ENCODE measurements around the gene AGRN.

The AGRN gene

DNA sequence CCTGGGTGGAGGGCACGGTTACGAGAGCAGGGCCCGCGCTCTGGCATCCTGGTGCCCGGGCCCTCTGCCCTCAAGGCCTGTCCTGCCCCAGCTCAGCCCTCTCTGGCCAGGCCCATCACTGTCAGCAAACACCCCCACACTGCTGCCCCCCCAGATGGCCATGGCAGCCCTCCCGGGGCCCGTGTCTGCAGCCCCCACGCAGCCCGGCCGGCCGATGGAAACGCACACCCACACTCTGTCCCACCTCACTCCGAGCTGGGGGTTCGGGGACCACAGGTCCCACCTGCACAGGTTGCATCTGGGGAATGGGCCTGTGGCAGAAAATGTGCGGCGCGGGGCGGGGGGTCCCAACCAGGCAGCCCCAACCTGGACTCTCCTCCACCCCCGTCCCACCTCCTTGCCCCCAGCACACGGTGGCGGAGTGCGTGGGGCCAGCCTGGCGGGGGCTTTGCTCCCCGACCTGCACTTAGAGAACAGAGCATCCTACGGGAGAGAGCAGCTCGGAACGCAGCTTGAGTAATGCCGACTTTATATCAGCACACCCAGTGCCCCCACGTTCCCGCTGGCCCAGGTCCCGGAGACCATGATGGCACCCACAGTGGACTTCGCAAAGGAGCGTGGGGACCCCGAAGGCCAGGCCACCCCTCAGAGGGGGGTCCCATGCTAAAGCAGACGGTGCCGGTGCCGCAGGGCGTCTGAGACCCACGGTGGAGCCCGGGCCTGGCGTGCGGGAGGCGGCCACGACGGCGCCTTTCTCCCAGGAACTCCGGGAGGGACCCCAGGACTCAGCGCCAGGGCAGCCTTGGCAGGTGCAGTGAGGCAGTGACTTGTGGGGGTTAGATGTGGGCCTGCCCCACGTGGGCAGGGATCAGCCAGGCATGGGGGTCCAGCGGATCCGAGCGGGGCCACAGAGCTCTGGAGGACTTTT is 61.7 kb downstream of the AGRN start:
- no peak for DNase-seq (ENCODE audit: low read depth)

DNA sequence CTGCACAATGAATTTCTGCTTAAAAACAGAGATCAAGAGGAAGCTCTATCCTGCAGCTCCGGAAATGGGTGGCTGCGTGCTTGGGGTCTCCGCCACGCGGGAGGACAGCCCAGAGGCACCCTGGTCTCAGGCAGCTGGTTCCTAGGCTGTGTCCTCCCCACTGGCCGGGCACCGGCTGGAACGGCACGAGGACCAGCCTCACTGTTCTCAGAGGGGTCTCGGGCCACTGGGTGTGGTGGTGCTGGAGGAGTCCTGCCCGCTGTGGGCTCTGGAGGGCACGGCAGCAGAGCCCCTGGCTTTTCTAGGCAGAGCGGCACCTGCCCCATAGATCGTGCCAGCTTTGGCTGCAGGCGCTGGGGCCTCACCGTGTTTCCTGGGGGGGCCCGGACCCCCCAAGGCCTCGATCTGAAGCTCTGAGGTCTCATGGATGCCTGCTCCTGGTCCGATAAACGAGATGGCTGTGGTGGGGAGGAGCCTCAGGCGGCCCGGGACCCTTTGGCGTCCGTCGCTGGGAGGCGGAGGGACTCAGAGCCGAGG is 62.4 kb downstream of the AGRN start:
- no peak for DNase-seq (ENCODE audit: low read depth)

DNA sequence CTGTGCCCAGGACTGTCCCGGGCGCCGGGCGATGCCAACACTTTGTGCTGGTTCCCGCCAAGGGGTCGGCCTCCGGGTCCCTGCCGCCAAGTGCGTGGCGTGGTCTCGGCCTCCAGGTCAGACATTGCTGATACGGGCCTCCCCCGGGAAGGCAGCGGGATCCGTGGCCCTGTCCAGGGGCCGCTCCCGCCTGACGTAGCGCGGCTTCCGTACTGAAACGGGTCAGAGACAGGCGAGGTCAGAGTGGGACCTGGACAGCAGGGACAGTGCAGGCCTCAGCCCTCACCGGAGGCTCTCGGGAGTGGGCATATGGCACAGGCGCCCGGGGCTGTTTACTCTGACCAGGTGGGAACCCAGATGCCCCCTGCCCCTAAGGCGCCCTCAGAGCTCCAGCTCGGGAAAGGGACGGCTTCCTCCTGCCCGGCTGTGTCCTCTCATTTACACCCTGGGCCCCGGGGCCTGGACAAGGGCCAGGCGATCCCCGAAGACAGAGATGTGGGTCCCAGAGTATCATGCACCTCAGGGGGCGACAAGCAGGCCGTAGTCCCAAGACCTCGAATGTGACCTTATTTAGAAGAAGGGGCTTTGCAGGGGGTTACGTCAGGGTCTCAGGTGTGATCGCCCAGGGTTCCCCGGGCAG is 63.0 kb downstream of the AGRN start:
- no peak for DNase-seq (ENCODE audit: low read depth)

DNA sequence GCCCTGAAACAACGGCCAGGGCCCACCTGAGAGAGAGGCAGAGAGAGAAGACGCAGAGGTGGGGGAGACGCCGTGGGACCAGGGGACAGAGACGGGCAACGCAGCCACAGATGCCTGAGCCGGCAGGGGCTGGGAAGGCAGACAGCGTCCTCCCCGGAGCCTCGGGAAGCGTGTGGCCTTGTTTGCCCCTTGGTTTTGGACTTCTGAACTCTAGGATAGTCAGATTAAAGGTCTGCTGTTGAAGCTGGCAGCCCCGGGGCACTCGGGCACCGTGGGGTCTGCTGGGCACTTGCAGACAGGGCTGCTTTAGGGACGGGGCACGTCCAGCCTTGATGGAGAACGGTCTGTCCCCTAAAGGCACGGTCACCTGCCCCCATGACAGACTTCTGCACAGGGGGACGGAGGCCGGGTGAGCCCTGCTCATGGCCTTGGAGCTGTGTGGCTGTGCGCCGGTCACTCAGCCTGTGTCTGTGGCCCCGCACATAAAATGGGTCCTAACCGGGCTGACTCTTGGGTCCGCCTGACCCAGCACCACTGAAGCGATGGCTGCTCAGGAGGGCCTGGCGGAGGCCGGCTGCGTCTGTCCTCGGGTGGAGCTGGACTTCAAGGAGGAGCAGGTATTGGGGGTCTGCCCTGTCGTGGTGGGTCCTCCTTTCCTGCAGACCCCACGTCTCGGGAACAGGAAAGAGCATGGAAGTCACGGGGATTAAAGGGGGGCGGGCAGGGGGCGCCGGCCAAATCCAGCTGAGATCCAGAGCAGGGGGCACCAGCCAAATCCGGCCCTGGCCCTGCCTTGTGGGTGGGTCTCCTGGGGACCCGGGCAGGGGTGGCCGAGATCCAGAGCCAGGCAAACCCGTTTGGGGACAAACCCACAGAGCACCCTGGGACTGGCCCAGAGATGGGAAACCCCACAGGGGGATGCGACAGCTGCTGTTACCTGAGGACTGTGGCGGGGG is 63.8 kb downstream of the AGRN start:
- no peak for DNase-seq (ENCODE audit: low read depth)

DNA sequence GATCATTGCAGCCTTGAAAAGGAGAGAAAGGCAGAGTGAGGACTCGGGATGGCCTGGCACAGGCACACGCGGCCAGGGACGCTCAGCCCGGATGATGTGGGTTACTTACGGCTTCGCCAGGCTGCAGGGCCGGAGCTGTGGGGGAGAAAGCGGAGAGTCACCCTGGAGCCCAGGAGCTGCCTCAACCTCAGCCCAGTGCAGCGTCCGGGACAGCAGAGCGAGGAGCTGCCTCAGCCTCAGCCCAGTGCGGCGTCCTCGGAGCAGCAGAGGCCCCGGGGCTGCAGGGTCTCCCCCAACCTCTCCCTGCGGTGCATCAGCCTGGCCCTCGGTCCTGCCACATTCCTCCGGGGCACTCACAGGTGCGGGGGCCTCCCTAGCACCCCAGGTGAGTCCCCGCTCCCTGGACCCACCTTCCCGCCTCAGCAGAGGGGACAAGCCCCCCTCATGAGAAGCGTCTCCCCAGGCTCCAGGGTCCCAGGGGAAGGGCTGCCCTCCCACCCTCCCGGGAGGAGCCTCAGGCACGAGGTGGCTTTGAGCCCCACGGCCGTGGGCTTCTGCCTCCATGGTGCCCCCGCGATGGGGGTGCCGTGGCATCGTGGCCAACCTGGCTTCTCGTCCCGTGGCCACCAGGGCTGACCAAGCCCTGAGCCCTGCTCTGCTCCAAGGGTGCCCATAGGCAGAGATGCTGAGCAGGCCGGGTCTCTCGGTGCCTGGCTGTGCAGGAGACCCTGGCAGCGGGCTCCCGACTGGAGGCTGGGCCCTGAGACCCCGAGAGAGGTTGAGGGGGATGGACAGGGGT is 64.7 kb downstream of the AGRN start:
- DNase-seq (ENCODE audit: low read depth) = no peak

DNA sequence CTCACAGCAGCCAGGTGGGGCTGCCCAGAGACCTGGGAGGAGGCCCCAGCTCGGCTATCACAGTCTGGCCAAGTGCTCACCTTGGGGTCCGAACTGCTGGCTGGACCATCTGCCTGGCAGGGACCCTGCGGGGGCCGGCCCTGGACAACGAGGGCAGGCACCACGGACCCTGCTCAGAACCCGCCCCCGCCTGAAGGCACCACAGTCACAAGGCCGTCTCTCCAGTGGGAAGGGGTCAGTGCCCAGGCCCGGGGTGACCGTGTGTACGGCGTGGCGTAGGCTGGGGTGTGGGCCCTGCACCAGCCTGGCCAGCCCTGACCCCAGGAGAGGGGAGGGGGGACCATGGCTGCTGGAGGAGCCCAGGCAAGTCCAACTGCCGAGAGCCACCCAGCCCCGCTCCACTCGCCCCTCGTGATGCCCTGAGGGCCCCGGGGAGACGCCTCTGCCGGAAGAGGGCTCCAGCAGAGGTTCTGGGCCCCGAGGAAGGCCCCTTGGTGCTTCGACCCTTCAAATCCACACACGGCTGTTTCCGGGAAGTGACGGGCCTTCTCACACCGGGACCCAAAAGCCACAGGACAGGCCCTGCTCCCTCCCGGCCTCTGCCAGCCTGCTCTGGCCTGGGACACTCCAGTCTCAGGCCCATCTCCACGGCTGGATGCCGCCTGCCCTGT is 65.4 kb downstream of the AGRN start:
- no peak for DNase-seq (ENCODE audit: low read depth)

DNA sequence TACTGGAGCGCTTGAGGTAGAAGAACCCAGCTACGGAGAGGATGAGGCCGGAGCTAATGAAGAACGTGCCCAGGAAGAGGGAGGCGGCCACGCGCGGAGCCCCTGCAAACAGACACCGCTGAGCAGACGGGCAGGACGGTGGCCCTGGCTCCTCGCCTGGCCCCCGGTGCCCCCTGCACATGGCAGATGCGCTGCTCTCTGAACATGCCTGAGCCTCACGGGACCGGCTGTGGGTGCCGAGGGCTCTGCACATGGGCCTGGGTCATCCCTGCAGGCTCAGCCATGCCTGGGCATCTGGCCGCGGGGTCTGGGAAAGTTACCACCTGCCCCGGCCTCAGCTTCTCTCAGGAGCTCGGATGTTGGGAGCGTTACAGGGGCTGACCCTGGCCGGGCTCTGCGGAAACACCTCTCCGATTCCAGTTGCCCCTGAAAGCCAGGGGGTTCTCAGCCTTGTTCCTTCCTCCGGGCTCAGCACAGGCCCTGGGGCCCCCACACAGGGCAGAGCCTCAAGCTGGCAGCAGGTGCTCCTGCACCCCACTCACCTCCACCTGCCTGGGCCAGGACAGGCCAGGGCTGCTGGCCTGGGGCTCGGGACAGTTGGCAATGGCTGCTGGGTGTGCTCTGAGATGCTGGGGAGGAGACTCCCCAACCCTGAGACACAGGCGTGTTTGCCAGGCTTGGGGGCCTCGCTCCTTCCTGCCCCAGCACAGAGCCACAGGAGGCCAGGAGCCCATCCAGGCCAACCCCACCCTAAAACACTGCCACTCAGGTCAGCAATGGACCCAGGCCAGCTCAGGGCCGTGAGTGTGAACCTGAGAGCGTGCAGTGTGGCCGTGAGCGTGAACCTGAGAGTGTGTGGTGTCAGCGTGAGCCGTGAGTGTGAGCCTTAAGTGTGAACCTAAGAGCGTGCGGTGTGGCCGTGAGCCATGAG is 66.3 kb downstream of the AGRN start:
- no peak for DNase-seq (ENCODE audit: low read depth)

DNA sequence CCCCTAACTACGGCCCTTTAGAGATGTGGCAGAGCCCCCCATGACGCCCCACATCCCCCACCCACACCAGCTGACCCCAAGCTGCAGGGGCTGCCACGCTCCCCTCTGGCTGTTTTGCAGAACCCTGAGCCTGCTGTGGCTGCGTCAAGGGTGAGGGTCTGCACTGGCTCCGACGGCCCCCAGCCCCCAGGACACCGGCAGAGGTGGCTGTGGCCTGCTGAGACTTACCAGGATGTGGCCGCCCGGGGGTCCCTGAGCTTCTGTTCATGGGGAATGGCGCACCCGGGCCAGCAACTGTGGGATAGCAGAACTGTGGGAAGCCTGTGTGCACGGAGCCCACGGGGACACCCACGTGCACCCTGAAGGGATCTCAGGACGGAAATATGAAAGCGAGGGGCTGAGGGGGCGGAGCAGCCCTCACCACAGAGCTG is 67.0 kb downstream of the AGRN start:
- DNase-seq (ENCODE audit: low read depth) = no peak

DNA sequence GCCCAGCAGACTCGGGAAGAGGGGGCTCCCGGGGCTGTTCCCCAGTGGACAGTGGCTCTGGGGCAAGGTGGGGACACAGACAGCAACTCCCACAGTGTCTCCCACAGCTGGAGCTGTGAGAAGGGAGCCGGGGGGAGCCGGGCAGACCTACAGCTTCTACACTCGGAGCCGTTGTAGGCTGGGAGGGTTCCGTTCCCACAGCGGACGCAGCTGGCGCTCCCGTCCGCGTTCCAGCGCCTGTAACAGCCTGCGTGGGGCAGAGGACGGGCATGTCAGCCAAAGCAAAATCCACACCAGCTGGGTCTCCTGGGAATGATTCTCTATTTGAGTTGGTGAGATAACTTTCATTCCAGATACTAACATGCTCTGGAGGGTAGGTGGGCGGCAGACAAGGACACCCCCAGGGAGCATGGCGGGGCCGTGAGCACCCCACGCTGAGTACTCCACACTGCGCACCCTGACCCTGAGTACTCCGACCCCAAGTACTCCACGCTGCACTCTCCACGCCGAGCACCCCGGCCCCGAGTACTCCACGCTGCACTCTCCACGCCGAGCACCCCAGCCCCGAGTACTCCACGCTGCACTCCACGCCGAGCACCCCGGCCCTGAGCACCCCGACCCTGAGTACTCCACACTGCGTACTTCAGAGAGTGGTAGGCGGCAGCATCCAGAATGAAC is 67.6 kb downstream of the AGRN start:
- DNase-seq (ENCODE audit: low read depth) = no peak

DNA sequence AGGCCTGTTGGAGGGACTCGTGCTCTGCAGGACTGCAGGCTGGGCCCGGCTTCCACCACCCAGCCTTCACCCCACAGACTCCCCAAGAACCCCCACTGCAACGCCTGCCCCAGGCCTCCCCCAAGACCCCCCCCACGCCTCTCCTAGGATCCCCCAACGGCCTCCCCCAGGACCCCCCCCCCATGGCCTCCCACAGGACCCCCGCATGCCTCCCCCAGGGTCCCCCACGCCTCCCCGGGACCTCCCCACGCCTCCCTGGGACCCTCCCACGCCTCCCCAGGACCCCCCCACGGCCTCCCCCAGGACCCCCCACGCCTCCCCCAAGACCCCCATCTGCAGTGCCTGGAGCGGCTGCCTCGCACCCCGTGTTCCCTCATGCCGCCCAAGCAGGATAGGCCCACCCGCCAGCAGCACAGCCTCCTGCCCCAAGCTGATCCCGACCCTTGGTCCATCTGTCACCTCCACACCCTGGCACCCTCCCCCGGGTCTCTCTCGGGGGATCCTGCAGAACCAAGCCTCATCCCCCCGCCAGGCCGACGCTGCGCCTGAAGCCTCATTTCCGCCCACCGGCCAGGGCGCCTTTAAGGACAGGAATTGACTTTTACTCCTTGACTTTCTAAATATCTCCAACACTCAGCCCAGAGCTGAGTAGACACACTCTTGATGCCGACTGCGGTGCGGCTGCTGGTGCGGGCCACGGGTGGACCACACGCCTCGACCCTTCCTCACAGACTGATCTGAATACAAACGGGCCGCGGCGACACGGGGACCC is 68.3 kb downstream of the AGRN start:
- no peak for DNase-seq (ENCODE audit: low read depth)

DNA sequence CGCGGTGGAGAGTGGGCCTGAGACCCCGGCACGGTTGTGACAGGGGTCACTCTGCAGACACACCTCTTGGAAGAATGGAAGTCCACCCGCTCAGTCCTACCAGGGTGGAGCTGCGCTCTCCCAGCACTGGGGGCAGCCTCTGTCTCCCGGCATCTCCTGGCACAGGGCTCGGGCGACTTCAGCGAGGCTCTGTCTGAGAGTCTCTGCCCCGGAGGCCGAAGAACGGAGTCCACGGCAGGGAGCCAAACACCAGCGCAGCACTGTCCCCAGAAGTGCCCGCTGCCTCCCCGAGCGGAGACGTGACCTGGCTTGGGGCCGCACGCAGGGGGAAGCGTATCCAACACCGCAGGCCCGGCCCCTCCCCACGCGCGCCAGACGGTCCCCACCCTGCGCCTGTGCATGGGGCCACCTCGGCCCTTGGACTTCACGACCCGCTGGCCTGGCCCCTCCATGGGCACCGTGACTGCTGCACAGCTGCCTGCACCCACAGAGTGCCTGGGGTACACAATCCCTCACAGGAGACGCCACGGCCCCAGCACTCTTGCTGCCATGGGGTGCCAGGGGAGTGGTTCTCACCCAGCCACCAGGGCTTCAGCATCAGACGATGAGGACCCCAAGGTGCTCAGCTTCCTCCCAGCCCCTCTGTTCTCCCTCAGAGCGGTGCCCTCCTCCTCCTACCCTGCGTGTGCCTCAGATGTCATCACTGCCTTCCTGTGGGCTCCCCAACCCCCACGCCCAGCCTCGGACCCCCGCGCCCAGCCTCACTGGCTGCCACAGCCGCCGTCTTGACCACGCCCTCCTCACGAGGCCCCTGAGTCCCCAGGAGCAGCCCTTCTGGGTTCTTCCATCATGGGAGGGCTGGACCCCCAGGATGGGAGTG is 69.1 kb downstream of the AGRN start:
- no peak for DNase-seq (ENCODE audit: low read depth)

DNA sequence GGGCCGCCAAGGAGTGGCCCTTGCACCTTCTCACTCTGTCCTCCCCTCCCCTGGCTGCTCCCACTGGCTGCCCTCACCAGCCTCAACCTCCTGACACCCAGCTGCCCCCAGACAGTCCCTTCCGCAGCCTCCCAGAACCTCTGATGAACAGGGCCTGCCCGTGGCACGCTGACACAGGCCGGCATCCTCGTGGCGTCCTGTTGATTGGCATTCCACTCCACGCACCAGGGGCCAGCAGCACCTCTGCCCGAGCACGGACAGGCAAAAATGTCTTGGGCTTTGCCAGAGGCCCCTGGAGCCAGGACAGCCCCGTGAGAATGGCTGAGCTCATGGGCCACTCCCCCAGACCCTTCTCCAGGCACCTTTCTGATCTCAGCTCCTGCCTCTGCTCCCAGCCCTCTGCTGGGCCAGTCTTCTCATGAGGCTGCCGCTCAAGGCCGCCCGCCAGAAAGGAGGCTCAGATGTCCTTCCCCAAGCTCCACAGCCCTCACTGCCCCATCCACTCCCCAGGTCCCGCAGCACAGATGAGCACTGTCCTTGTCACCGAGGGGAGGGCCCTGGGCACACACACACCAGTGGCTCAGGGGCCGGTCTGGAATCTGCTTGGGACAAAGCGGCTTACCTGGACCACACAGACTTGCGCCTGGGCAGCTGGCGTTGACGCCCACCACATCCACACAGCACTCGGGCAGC is 70.0 kb downstream of the AGRN start:
- no peak for DNase-seq (ENCODE audit: low read depth)

DNA sequence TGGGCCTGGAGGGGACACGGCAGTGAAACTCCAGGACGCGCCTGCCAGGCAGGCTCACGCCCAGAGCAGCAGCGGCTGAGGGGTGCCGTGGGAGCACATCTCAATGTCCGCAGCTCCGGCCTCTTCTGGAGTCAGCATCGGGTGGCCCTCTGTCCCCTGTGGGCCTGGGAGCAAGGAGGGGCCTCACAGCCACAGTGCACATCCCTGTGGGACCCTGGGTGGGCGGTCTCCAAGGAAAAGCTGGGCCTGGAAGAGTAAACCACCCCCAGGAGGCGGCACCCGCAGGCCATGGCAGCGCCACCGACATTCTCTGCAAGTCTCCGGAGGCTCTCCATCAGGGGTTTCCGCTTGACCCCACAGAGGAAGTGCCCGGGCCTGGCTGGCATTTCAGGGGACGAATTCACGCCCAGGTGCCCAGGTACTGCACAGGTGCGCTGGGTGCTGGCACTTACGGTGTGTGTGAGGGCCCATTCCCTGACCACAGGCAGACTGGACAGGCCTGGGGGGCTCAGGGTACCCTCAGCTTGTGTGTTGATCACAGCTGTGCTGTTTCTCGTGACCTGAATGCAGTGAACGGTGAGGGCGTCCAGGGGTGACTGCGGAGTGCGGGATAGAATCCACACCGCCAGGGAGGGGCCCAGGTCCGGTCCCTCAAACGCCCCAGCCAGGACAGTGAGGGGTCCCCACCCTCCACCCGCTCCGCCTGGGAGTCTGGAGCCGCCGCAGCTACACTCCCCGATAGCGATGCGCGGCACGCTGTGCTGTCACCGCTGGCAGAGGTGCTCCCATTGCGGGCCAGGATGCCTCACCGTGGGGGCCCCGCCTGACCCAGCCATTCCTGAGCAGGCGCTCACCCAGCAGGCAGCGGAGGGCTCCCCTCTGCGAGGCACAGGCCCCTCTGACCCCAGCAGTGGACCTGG is 70.8 kb downstream of the AGRN start:
- no peak for DNase-seq (ENCODE audit: low read depth)

DNA sequence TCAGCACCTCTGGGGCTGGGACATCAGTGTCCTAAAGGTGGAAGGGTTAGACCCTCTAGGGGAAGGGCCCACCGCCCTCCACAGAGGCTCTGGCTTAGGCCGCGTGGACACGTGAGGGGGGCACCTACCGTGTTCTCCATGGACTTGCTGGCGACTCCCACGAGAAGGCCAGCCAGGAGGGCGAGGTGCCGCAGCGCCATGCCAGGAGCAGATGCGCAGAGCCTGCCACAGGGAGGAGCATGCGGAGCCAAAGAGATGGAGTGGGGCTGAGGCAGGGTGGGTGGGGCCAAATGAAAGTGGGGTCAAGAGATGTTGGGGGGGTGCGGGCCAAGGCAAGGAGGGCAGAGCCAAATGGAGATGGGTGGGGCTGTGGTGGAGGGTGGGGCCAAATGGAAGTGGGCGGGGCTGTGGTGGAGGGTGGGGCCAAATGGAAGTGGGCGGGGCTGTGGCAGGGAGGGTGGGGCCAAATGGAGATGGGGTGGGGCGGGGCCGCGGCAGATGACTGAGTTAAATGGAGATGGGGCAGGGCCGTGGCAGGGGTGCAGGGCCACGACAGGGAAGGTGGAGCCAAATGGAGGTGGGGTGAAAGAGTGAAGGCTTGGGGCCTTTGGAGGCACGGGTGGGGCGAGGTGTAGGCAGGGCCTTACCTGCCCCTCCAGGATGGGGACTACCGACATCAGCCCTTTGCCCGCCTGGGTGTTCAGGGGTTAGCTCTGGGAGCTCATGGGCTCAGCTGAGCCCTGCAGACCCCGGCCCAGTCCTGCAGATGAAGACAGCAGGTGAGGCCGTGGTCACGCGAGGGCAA is 71.6 kb downstream of the AGRN start:
- DNase-seq (ENCODE audit: low read depth) = no peak
